HepG2 (cell line): ENCODE results near the gene DISP2. TPM values are rescaled to one million over a fixed set of nuclear protein-coding genes. Genes with fewer than 3 reads are reported as not detected.

Experiments used
- ATF7-NPFF ChIP-seq: sonication (generic); formaldehyde crosslinking; IDR thresholded peaks from 2 replicates; pipeline ENCODE4 v1.8.1; 2023; ENCODE audit warnings: mild to moderate bottlenecking, low read depth, missing genetic modification reagents, moderate library complexity
- ESRRA ChIP-seq: sonication (generic); formaldehyde crosslinking; IDR thresholded peaks from 2 replicates; pipeline ENCODE4 v1.5.1; 2020; ENCODE audit warnings: mild to moderate bottlenecking, low read depth, missing genetic modification reagents
- GABPA ChIP-seq, 2 experiments: IDR thresholded peaks; 2 replicates each; pipeline ENCODE4 v1.6.1; 2011 to 2016; ENCODE audit warnings: low read depth in 2 of 2, low read length in 1 of 2, missing biosample characterization in 1 of 2, missing genetic modification characterization in 1 of 2
- HNF4G ChIP-seq, 2 experiments: sonication (generic) in 1 of 2; formaldehyde crosslinking in 1 of 2; IDR thresholded peaks; 2 replicates each; pipeline versions ENCODE4 v1.4.0 to v1.6.1; 2011 to 2020; ENCODE audit warnings: borderline replicate concordance in 2 of 2, low read depth in 2 of 2, mild to moderate bottlenecking in 2 of 2, low read length in 1 of 2, missing genetic modification reagents in 1 of 2, moderate library complexity in 1 of 2
- MEIS1 ChIP-seq: sonication (generic); formaldehyde crosslinking; IDR thresholded peaks from 2 replicates; pipeline ENCODE4 v1.9.0; 2021; ENCODE audit warnings: mild to moderate bottlenecking, missing genetic modification reagents, moderate library complexity, borderline replicate concordance
- NCOA1 ChIP-seq: sonication (generic); formaldehyde crosslinking; IDR thresholded peaks from 2 replicates; pipeline ENCODE4 v1.9.0; 2021; ENCODE audit warnings: missing genetic modification reagents
- POGZ ChIP-seq: sonication (generic); formaldehyde crosslinking; IDR thresholded peaks from 2 replicates; pipeline ENCODE4 v1.4.0; 2020; ENCODE audit warnings: mild to moderate bottlenecking, missing genetic modification reagents
- SATB2 ChIP-seq: sonication (generic); formaldehyde crosslinking; IDR thresholded peaks from 2 replicates; pipeline ENCODE4 v1.5.0; 2020; ENCODE audit warnings: missing genetic modification reagents
- TEAD3 ChIP-seq: optimal IDR thresholded peaks from 2 replicates; pipeline ENCODE3; 2016; ENCODE audit warnings: borderline replicate concordance
- YEATS2 ChIP-seq: sonication (generic); formaldehyde crosslinking; IDR thresholded peaks from 2 replicates; pipeline ENCODE4 v1.4.0; 2020; ENCODE audit warnings: missing genetic modification reagents, borderline replicate concordance
- ZKSCAN1 ChIP-seq: fragments of 150-350 bp; IDR thresholded peaks from 2 replicates; pipeline ENCODE4 v1.6.1; 2014; ENCODE audit warnings: low read length
- ZNF138 ChIP-seq: sonication (generic); formaldehyde crosslinking; IDR thresholded peaks from 2 replicates; pipeline ENCODE4 v1.5.0; 2020; ENCODE audit warnings: mild to moderate bottlenecking, low read depth, missing genetic modification reagents
- ZNF3 ChIP-seq: IDR thresholded peaks from 2 replicates; pipeline ENCODE4 v1.7.0; 2017; ENCODE audit warnings: inconsistent platforms
- ZNF30 ChIP-seq: sonication (generic); formaldehyde crosslinking; IDR thresholded peaks from 2 replicates; pipeline ENCODE4 v1.5.0; 2020; ENCODE audit warnings: mild to moderate bottlenecking, missing genetic modification reagents
- ZNF549 ChIP-seq: sonication (generic); formaldehyde crosslinking; IDR thresholded peaks from 2 replicates; pipeline ENCODE4 v1.5.0; 2020; ENCODE audit warnings: missing genetic modification reagents
- ZSCAN21 ChIP-seq: sonication (generic); formaldehyde crosslinking; IDR thresholded peaks from 2 replicates; pipeline ENCODE4 v1.8.0; 2022; ENCODE audit warnings: mild to moderate bottlenecking, missing genetic modification reagents, moderate library complexity, borderline replicate concordance
- polyA plus RNA-seq, 8 experiments: library from polyadenylated mRNA; depleted of rRNA in 3 of 8; stranded (reverse) in 7 of 8; unstranded in 1 of 8; fragments of >200 nt; fragmentation: Illumina TruSeq in 4 of 8; extraction: Trizol in 4 of 8; gene quantifications; 2 replicates each; pipeline versions ENCODE4 v1.2.1 to v1.2.3, GENCODE V29; 2011 to 2016; ENCODE audit warnings: low read depth in 4 of 8, missing spikeins in 1 of 8, mixed read lengths in 1 of 8; ENCODE audit not compliant: insufficient read depth in 1 of 8
- total RNA-seq, 5 experiments: library from RNA; depleted of rRNA; stranded (reverse); fragments of >200 nt; fragmentation: Illumina TruSeq; extraction: Trizol; gene quantifications; 2 replicates each; pipeline ENCODE4 v1.2.3, GENCODE V29; 2016; ENCODE audit warnings: low read depth in 1 of 5
- TF ChIP-seq, protein P1 (sequence below): sonication (generic); formaldehyde crosslinking; conservative IDR thresholded peaks from 2 replicates; pipeline ENCODE4 v1.8.0; 2022; ENCODE audit warnings: missing genetic modification reagents
- TF ChIP-seq, protein P2 (sequence below): sonication (generic); formaldehyde crosslinking; IDR thresholded peaks from 2 replicates; pipeline ENCODE4 v1.4.0; 2020; ENCODE audit warnings: mild to moderate bottlenecking, missing genetic modification reagents
- TF ChIP-seq, protein P3 (sequence below), 2 experiments: sonication (generic) in 1 of 2; formaldehyde crosslinking in 1 of 2; IDR thresholded peaks; 2 replicates each; pipeline versions ENCODE4 v1.4.0 to v1.6.1; 2018 to 2020; ENCODE audit warnings: missing genetic modification reagents in 2 of 2, borderline replicate concordance in 1 of 2, low read depth in 1 of 2, mild to moderate bottlenecking in 1 of 2, missing biosample characterization in 1 of 2
- TF ChIP-seq, protein P4 (sequence below): IDR thresholded peaks from 2 replicates; pipeline ENCODE4 v1.6.1; 2016; ENCODE audit warnings: low read depth, control low read depth
- TF ChIP-seq, protein P5 (sequence below): IDR thresholded peaks from 2 replicates; pipeline ENCODE4 v1.6.1; 2016; ENCODE audit warnings: missing genetic modification reagents, missing compliant biosample characterization

DISP2 gene
- total and polyA plus RNA-seq, 2 of the 13 experiments (the other 11 are each of a cell fraction or from before 2014, with no cell fraction given): 0.09 to 0.32 TPM

DNA sequence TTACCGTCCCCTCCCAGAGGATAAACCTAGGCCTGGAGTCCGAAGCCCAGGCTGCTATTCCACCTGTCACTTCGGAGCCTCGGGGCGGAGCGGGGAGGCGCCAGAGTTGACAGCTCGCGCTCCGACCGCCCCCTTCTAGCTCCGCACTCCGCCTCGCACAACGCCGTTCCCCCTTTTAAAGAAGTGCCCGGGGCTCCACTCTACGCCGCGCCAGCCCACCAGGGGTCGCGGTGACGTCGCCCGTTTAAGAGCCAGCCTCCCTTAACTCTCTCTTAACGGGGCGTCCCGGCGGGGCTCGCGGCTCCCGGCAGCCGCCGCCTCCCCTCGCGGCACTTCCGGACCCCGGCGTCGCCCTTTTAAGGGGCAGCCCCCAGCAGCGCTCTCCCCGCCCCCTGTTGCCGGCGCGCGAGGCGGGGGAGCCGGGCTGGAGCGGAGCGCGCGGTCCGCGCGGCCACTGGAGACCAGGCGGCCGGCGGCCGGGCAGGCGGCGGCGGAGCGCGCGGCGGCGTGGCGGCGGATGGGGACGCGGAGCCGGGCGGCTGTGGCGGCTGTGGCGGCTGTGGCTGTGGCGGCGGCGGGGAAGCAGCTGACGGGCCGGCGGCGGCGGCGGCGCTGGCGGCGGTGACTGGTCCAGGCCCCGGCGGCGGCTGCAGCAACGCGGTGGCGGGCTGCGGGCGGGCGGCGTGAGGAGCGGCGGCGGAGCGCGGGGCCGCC lies 34.6 kb upstream of the DISP2 start, which contains the start of gene INAFM2 (continued):
- TF ChIP-seq, protein P1, sequence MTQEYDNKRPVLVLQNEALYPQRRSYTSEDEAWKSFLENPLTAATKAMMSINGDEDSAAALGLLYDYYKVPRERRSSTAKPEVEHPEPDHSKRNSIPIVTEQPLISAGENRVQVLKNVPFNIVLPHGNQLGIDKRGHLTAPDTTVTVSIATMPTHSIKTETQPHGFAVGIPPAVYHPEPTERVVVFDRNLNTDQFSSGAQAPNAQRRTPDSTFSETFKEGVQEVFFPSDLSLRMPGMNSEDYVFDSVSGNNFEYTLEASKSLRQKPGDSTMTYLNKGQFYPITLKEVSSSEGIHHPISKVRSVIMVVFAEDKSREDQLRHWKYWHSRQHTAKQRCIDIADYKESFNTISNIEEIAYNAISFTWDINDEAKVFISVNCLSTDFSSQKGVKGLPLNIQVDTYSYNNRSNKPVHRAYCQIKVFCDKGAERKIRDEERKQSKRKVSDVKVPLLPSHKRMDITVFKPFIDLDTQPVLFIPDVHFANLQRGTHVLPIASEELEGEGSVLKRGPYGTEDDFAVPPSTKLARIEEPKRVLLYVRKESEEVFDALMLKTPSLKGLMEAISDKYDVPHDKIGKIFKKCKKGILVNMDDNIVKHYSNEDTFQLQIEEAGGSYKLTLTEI: no peak
- TF ChIP-seq ZKSCAN1 (no peak), ZNF138 (CRISPR knock-in tag) (no peak), ATF7-NPFF (0 out of 2 replicates have a peak, but pooled peaks have one; percentile 21), ESRRA (peak; percentile 20; the same call in 1 of the 2 replicates), ZNF3 (no peak), NCOA1 (CRISPR knock-in tag) (no peak), SATB2 (no peak), HNF4G (IDR thresholded peaks at IDR 0.05; ENCODE audit: borderline replicate concordance, low read depth, low read length) (no peak), HNF4G (CRISPR knock-in tag; IDR thresholded peaks at IDR 0.05; ENCODE audit: borderline replicate concordance, low read depth) (no peak), POGZ (CRISPR knock-in tag) (0 out of 2 replicates have a peak, but pooled peaks have one; percentile 38), MEIS1 (CRISPR knock-in tag) (peak; percentile 96), TEAD3 (CRISPR knock-in tag) (no peak), GABPA (IDR thresholded peaks at IDR 0.05; ENCODE audit: low read depth, low read length) (no peak), GABPA (CRISPR knock-in tag; IDR thresholded peaks at IDR 0.05; ENCODE audit: low read depth) (no peak), YEATS2 (CRISPR knock-in tag) (no peak), ZNF549 (CRISPR knock-in tag) (no peak), ZSCAN21 (CRISPR knock-in tag) (no peak), ZNF30 (CRISPR knock-in tag) (no peak)
- TF ChIP-seq, protein P2, sequence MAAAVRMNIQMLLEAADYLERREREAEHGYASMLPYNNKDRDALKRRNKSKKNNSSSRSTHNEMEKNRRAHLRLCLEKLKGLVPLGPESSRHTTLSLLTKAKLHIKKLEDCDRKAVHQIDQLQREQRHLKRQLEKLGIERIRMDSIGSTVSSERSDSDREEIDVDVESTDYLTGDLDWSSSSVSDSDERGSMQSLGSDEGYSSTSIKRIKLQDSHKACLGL: peak; percentile 52; the same call in 1 of the 2 replicates
- TF ChIP-seq, protein P3, sequence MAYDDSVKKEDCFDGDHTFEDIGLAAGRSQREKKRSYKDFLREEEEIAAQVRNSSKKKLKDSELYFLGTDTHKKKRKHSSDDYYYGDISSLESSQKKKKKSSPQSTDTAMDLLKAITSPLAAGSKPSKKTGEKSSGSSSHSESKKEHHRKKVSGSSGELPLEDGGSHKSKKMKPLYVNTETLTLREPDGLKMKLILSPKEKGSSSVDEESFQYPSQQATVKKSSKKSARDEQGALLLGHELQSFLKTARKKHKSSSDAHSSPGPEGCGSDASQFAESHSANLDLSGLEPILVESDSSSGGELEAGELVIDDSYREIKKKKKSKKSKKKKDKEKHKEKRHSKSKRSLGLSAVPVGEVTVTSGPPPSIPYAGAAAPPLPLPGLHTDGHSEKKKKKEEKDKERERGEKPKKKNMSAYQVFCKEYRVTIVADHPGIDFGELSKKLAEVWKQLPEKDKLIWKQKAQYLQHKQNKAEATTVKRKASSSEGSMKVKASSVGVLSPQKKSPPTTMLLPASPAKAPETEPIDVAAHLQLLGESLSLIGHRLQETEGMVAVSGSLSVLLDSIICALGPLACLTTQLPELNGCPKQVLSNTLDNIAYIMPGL (CRISPR knock-in tag; IDR thresholded peaks at IDR 0.05; ENCODE audit: borderline replicate concordance in 1 of 2, low read depth in 1 of 2): peak; percentile 37 to 80; a peak in 3 of 4 replicates
- TF ChIP-seq, protein P4, sequence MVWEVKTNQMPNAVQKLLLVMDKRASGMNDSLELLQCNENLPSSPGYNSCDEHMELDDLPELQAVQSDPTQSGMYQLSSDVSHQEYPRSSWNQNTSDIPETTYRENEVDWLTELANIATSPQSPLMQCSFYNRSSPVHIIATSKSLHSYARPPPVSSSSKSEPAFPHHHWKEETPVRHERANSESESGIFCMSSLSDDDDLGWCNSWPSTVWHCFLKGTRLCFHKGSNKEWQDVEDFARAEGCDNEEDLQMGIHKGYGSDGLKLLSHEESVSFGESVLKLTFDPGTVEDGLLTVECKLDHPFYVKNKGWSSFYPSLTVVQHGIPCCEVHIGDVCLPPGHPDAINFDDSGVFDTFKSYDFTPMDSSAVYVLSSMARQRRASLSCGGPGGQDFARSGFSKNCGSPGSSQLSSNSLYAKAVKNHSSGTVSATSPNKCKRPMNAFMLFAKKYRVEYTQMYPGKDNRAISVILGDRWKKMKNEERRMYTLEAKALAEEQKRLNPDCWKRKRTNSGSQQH: peak; percentile 71; the same call in 1 of the 2 replicates
- TF ChIP-seq, protein P5, sequence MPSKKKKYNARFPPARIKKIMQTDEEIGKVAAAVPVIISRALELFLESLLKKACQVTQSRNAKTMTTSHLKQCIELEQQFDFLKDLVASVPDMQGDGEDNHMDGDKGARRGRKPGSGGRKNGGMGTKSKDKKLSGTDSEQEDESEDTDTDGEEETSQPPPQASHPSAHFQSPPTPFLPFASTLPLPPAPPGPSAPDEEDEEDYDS: peak; percentile 60
